KMS-11 (cell line): ENCODE data around the gene SSC4D.
A peak's percentile ranks its signal among the peaks of the same experiment; 100 is the strongest.

Experiments
- H2AFZ ChIP-seq: fragments of 200-600 bp; sonication (generic); 2 replicates; pipeline ENCODE4 v1.6.1; 2016; ENCODE audit warnings: antibody characterized with exemption, mixed run types, low read depth
- H3K27ac ChIP-seq: fragments of 200-600 bp; sonication (generic); 2 replicates; pipeline ENCODE4 v1.6.1; 2016; ENCODE audit warnings: mild to moderate bottlenecking, mixed run types
- H3K27me3 ChIP-seq: fragments of 200-600 bp; sonication (generic); 2 replicates; pipeline ENCODE4 v1.6.1; 2017; ENCODE audit warnings: mild to moderate bottlenecking, low read depth, mixed run types, moderate library complexity; ENCODE audit not compliant: insufficient read depth
- H3K36me3 ChIP-seq: fragments of 200-600 bp; sonication (generic); 2 replicates; pipeline ENCODE4 v1.6.1; 2017; ENCODE audit warnings: mild to moderate bottlenecking, mixed run types; ENCODE audit not compliant: insufficient read depth
- H3K4me1 ChIP-seq: fragments of 200-600 bp; sonication (generic); 2 replicates; pipeline ENCODE4 v1.6.1; 2016; ENCODE audit warnings: mild to moderate bottlenecking, low read depth, mixed run types; ENCODE audit not compliant: poor library complexity, severe bottlenecking
- H3K4me2 ChIP-seq: fragments of 200-600 bp; sonication (generic); 2 replicates; pipeline ENCODE4 v1.7.0; 2016; ENCODE audit warnings: mild to moderate bottlenecking, mixed run types
- H3K4me3 ChIP-seq: fragments of 200-600 bp; sonication (generic); IDR thresholded peaks from 2 replicates; pipeline ENCODE4 v1.6.1; 2017; ENCODE audit warnings: low read depth, low read length, mixed read lengths; ENCODE audit not compliant: insufficient read depth
- H3K79me2 ChIP-seq: fragments of 200-600 bp; sonication (generic); 2 replicates; pipeline ENCODE4 v1.6.1; 2016; ENCODE audit warnings: low read depth, mixed run types; ENCODE audit not compliant: insufficient read depth
- H3K9ac ChIP-seq: fragments of 200-600 bp; sonication (generic); 2 replicates; pipeline ENCODE4 v1.6.1; 2016; ENCODE audit warnings: mild to moderate bottlenecking, mixed run types
- H4K20me1 ChIP-seq: fragments of 200-600 bp; sonication (generic); 2 replicates; pipeline ENCODE4 v1.6.1; 2016; ENCODE audit warnings: mild to moderate bottlenecking, mixed run types; ENCODE audit not compliant: insufficient read depth
- TF ChIP-seq, protein P1 (sequence below): fragments of 200-600 bp; sonication (generic); conservative IDR thresholded peaks from 2 replicates; pipeline ENCODE4 v1.6.1; 2017; ENCODE audit warnings: low read depth, mild to moderate bottlenecking, antibody characterized with exemption, low read length, moderate library complexity, mixed read lengths

SSC4D gene

DNA sequence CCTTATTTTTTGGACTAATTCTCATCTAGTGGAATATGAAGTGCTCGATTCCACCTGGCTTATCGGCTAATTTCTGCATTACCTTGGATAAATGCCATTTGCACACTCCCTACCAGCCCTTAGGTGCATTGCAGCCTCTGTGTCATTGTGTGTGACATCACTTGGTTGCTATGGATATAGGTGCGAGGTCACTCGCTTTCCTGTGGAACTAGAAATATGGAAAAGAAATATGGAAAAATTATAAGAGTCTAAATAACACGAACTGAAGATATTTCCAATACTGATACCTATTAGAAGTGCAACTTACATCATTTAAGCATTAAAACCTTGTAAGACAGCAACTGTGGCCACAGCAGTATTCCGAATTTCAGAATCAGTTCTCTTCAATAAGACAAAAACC, 52.7 kb downstream of the SSC4D start:
- Histone ChIP-seq H3K27me3 (no peaks in the 10 kb centered on the region), H4K20me1 (peaks cover 54% of the 10 kb centered on the region), H3K9ac (peak overlapping the region; percentile 95; the same call in 1 of the 2 replicates), H3K4me1 (peaks cover 52% of the 10 kb centered on the region), H3K4me2 (peak overlapping the region; percentile 83), H3K36me3 (peaks cover 27% of the 10 kb centered on the region; the same call in 1 of the 2 replicates), H3K27ac (peak overlapping the region; percentile 89; the same call in 1 of the 2 replicates), H3K79me2 (peaks cover 68% of the 10 kb centered on the region), H2AFZ (no peak overlapping the region), H3K4me3 (no peak overlapping the region)
- TF ChIP-seq, protein P1, sequence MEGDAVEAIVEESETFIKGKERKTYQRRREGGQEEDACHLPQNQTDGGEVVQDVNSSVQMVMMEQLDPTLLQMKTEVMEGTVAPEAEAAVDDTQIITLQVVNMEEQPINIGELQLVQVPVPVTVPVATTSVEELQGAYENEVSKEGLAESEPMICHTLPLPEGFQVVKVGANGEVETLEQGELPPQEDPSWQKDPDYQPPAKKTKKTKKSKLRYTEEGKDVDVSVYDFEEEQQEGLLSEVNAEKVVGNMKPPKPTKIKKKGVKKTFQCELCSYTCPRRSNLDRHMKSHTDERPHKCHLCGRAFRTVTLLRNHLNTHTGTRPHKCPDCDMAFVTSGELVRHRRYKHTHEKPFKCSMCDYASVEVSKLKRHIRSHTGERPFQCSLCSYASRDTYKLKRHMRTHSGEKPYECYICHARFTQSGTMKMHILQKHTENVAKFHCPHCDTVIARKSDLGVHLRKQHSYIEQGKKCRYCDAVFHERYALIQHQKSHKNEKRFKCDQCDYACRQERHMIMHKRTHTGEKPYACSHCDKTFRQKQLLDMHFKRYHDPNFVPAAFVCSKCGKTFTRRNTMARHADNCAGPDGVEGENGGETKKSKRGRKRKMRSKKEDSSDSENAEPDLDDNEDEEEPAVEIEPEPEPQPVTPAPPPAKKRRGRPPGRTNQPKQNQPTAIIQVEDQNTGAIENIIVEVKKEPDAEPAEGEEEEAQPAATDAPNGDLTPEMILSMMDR = no peak

DNA sequence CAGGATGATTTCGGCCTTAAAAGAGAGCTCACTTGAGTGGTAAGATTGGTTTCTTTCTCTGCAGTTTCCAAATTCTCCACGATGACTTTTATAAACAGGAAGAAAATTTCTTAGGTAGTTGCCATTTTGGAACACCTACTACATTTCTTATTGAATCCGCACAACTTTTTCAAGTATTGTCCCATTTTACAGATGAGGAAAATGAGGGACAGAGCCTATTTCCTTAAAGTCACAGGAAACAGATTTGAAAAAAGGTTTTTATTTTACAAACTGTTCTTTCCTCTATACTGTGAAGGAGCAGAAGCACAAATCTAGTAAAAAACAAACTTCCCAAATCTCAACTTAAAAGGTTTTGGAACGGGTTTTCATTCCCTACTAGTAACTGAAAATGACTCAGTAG, 53.4 kb downstream of the SSC4D start:
- H3K27ac ChIP-seq = peak overlapping the region; percentile 89; the same call in 1 of the 2 replicates
- H2AFZ ChIP-seq = no peak overlapping the region
- H4K20me1 ChIP-seq = peaks cover 60% of the 10 kb centered on the region
- peaks cover 52% of the 10 kb centered on the region for H3K4me1 ChIP-seq
- H3K27me3 ChIP-seq = no peaks in the 10 kb centered on the region
- TF ChIP-seq, protein P1 = no peak
- H3K4me3 ChIP-seq = no peak overlapping the region
- H3K79me2 ChIP-seq = peaks cover 75% of the 10 kb centered on the region
- H3K4me2 ChIP-seq = peak overlapping the region; percentile 83
- no peak overlapping the region for H3K9ac ChIP-seq
- peaks cover 27% of the 10 kb centered on the region; the same call in 1 of the 2 replicates for H3K36me3 ChIP-seq

DNA sequence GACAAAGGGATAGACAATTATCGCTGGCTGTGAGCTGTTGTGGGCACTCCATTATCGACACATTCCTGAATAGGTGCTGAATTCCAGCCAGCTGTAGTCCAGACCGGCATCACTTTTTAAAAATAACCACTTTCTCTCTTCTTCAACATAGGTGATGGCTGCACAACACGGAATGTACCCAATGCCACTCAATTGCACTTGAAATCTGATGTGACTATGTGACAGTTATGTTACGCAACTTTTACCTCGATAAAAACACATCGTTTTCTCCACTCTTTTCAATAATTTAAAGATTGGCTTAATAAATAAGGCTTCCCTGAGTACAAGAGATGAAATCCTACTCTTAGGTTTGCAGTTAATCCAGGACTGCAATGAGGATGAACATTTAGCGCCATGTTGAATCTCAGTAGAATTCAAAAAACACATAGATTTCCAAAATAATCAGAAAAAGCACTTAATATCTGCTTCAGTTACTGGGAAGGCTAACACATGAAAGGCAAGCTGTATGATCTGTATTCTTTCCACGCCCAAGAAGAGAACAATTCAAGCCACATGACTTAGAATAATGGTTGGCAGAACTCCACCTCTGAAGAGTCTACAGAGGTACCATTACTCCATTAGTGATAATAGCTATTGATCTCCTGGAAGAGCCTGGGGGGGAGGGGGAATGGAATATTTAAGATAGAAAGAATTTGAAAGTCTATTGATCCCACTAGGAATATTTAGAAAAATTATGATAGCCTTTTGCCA, 54.3 kb downstream of the SSC4D start:
- Histone ChIP-seq H3K36me3 (peaks cover 27% of the 10 kb centered on the region; the same call in 1 of the 2 replicates), H3K79me2 (peaks cover 85% of the 10 kb centered on the region), H3K9ac (no peak overlapping the region), H3K27ac (no peak overlapping the region), H2AFZ (no peak overlapping the region), H3K27me3 (no peaks in the 10 kb centered on the region), H4K20me1 (peaks cover 68% of the 10 kb centered on the region), H3K4me2 (no peak overlapping the region; the same call in 1 of the 2 replicates), H3K4me1 (peaks cover 54% of the 10 kb centered on the region), H3K4me3 (no peak overlapping the region)
- TF ChIP-seq, protein P1 = no peak

DNA sequence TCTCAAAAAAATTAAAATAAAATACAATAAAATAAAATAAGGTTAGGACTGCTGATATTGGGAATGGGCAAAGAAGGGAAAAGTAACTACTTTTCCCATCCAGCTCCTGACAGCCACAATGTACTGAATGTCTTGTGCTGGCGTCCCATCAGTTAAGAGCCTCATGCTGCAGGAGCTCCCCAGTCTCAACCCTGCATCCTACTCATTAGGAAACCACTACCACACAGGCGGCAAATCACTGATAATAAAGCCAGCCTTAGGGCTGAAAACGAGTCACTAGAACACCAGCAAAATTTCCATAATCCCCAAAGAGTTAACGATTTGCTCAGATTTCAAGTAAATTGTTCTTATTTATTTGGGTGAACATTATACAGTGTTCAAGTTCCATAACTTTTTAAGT, 55.0 kb downstream of the SSC4D start:
- Histone ChIP-seq H3K4me3 (no peak overlapping the region), H2AFZ (no peak overlapping the region), H3K27ac (no peak overlapping the region), H3K79me2 (peaks cover 91% of the 10 kb centered on the region), H3K9ac (no peak overlapping the region), H3K4me2 (no peak overlapping the region), H3K4me1 (peaks cover 54% of the 10 kb centered on the region), H4K20me1 (peaks cover 75% of the 10 kb centered on the region), H3K27me3 (no peaks in the 10 kb centered on the region), H3K36me3 (peaks cover 27% of the 10 kb centered on the region; the same call in 1 of the 2 replicates)
- TF ChIP-seq, protein P1 = no peak
